Heart right ventricle (tissue), 16 donors: ENCODE data around the gene AAK1. TPM values are rescaled to one million over a fixed set of nuclear protein-coding genes. Genes with fewer than 3 reads are reported as not detected.

Source experiments
- ATAC-seq, 8 donors: fragments of 200-7000 bp; cut with Tn5 transposase; one replicate each; pipeline ENCODE4 v1.9.1; 2020; ENCODE audit warnings: mild to moderate bottlenecking in 8 of 8, moderate library complexity in 8 of 8, moderate number of reproducible peaks in 1 of 8
- DNase-seq, 2 donors: peaks; one replicate each; pipeline ENCODE4 v3.0.0-alpha.2; 2020
- H3K27ac ChIP-seq, 10 donors: fragments of 200-600 bp; sonication (generic) in 2 of 10; one replicate each; pipeline versions ENCODE4 v1.5.0 to v1.8.0; 2020 to 2022; ENCODE audit warnings: mild to moderate bottlenecking in 3 of 10
- H3K27me3 ChIP-seq, 7 donors: fragments of 200-600 bp; one replicate each; pipeline ENCODE4 v1.8.0; 2021 to 2022; ENCODE audit warnings: mild to moderate bottlenecking in 2 of 7
- H3K36me3 ChIP-seq, 9 donors: fragments of 200-600 bp; sonication (generic) in 1 of 9; one replicate each; pipeline versions ENCODE4 v1.5.0 to v1.8.0; 2020 to 2022; ENCODE audit warnings: mild to moderate bottlenecking in 2 of 9
- H3K4me1 ChIP-seq, 9 donors: fragments of 200-600 bp; sonication (generic) in 1 of 9; one replicate each; pipeline versions ENCODE4 v1.5.0 to v1.8.0; 2020 to 2022; ENCODE audit warnings: mild to moderate bottlenecking in 4 of 9
- H3K4me3 ChIP-seq, 10 donors: fragments of 200-600 bp; sonication (generic) in 2 of 10; one replicate each; pipeline versions ENCODE4 v1.5.0 to v1.8.0; 2020 to 2022; ENCODE audit warnings: mild to moderate bottlenecking in 7 of 10, moderate library complexity in 2 of 10
- H3K9me3 ChIP-seq, 11 donors: fragments of 200-600 bp in 10 of 11; sonication (generic) in 2 of 11; one replicate each; pipeline versions ENCODE4 v1.5.0 to v1.8.0; 2013 to 2022; ENCODE audit warnings: mild to moderate bottlenecking in 2 of 11, control low read depth in 1 of 11, moderate library complexity in 1 of 11
- WGBS, 2 donors: extraction: QIAGEN DNeasy Blood & Tissue Kit; methylation state at CpG; one replicate each; pipeline ENCODE4 v1.1.7; 2013; ENCODE audit warnings: inconsistent platforms in 1 of 2; 5-methylcytosine and 5-hydroxymethylcytosine counted together
- intact Hi-C, 10 donors: fragments of 100-400 bp; cut with DNase I; formaldehyde crosslinking; loops; one replicate each; pipeline versions ENCODE4 v1.11.1 to v1.14.2; 2022
- polyA plus RNA-seq, 2 donors: library from polyadenylated mRNA; stranded (reverse); fragments of 200-250 nt; gene quantifications; one replicate each; pipeline ENCODE4 v1.2.3, GENCODE V29; 2013
- total RNA-seq, 10 donors: library from RNA; stranded (reverse); fragmentation: NEBNext Ultra II Directional in 3 of 10; extraction: Animal tissue kit (Norgen Biotek cat#: 25700) in 3 of 10; gene quantifications; one replicate each; pipeline versions ENCODE4 v1.2.1 to v1.2.4, GENCODE V29; 2021 to 2023
- TF ChIP-seq, protein P1 (sequence below), 9 donors: fragments of 200-600 bp; sonication (generic) in 2 of 9; IDR thresholded peaks; one replicate each; pipeline versions ENCODE4 v1.5.0 to v1.8.0; 2021 to 2022; ENCODE audit warnings: antibody characterized with exemption in 9 of 9, mild to moderate bottlenecking in 5 of 9, moderate library complexity in 1 of 9
- donor health status: Arrhythmogenic right ventricular cardiomyopathy.
- donor health status: ischemic (EF 13 %, LVEDD 7.1; RV severe dilation, severe dysfunction).
- donor health status: healthy with polysubstance abuse.
- donor health status: DM: no; HTN: yes; CAD: no.
- donor health status: DM: no; HTN: no; CAD: no.
- donor health status: ischemic (EF 25% LVEDD 6.9; RV normal size, moderate dysfunction).
- donor health status: ischemic (EF 25% LVEDD 5.7; RV mildly dilated, moderate dysfunction).
- donor health status: healthy.
- donor health status: DM: yes; HTN: yes; CAD: no.
- donor health status: Ischemic cardiomyopathy.
- donor health status: ischemic (EF 35%, LVEDD 5.7; RV mildly dilated, moderate dysfunction).
- donor health status: nonischemic (EF 11% LVEDD 7.7; RV severe dilation, severe dysfunction).
- donor health status: DM: yes; HTN: yes; CAD: no.
- donor health status: PGD.
- donor health status: ischemic (EF 29% LVEDD 5.4; RV normal size, mild dysfunction).
- donor health status: nonischemic (EF 23%, LVEDD 6.1; RV moderate dilation, normal function).

Gene AAK1
- total and polyA plus RNA-seq, 12 donors: 10.1 to 148 (median 116) TPM

DNA sequence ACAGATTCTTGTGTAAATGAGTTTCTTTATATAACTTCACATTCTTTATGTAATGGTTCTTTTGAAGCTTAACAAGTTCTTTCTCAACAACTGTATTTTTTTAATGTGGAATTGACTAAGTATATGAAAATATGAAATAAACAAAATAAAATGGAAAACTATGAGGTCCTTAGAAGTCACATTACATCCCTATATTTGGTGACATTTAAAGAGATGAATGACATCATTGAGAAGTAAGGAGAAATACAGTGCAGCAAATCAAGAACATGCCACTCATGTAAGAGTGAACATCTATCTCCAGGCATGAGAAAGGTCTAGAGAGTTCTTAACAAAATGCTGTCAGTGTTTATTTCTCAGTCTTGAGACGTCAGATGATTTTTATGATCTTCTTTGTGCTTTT lies 39.0 kb upstream of the AAK1 start:
- Histone ChIP-seq H3K4me1 (peaks cover 2 to 55% (median 19%) of the 10 kb centered on the region in 9 donors), H3K27me3 (no peaks in the 10 kb centered on the region), H3K4me3 (no peak overlapping the region), H3K36me3 (no peaks in the 10 kb centered on the region), H3K27ac (peak overlapping the region in 6 of 10 donors; percentile 2 to 82 (median 76)), H3K9me3 (no peaks in the 10 kb centered on the region)
- intact Hi-C loops: loop anchor here in 3 of 10 donors (5.0 kb wide), 2 partner anchors 35 to 40 kb away; partner anchors contain the start of gene AAK1 (in 2 of the 3)
- WGBS, 2 donors: 79 to 80% methylated on average over 1 of the region's 1 CpG
- TF ChIP-seq, protein P1, sequence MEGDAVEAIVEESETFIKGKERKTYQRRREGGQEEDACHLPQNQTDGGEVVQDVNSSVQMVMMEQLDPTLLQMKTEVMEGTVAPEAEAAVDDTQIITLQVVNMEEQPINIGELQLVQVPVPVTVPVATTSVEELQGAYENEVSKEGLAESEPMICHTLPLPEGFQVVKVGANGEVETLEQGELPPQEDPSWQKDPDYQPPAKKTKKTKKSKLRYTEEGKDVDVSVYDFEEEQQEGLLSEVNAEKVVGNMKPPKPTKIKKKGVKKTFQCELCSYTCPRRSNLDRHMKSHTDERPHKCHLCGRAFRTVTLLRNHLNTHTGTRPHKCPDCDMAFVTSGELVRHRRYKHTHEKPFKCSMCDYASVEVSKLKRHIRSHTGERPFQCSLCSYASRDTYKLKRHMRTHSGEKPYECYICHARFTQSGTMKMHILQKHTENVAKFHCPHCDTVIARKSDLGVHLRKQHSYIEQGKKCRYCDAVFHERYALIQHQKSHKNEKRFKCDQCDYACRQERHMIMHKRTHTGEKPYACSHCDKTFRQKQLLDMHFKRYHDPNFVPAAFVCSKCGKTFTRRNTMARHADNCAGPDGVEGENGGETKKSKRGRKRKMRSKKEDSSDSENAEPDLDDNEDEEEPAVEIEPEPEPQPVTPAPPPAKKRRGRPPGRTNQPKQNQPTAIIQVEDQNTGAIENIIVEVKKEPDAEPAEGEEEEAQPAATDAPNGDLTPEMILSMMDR (IDR thresholded peaks at IDR 0.05): no peak
- ATAC-seq (no peak), DNase-seq (no peak)

DNA sequence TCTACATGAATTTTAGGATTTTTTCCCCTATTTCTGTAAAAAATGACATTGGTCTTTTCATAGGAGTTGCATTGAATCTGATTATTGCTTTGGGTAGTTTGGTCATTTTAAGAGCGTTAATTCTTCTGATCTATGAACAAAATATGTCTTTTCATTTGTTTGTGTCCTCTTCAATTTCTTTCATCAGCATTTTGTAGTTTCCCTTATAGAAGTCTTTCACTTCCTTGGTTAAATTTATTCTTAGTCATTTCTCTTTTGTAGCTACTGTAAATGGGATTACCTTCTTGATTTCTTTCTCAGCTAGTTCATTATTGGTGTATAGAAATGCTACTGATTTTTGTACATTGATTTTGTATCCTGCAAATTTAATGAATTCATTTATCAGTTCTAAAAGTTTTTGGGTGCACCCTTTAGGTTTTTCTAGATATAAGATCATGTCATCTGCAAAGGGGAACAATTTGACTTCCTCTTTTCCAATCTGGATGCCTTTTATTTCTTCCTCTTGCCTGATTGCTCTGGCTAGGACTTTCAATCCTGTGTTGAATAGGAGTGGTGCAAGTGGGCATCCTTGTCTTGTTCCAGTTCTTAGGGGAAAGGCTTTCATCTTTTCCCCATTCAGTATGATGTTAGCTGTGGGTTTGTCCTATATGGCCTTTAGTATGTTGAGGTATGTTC lies 36.6 kb upstream of the AAK1 start:
- TF ChIP-seq, protein P1 (IDR thresholded peaks at IDR 0.05): no peak
- no peaks in the 10 kb centered on the region for H3K9me3 ChIP-seq
- peak overlapping the region in 3 of 10 donors; percentile 3 to 19 (median 11) for H3K4me3 ChIP-seq
- 91 to 100% methylated on average over 1 of the region's 1 CpG for WGBS, 2 donors
- H3K27me3 ChIP-seq: no peaks in the 10 kb centered on the region
- intact Hi-C loops: loop anchor here in 3 of 10 donors (5.0 kb wide), 2 partner anchors 33 to 38 kb away; partner anchors contain the start of gene AAK1 (in 2 of the 3)
- peak overlapping the region in 1 of 10 donors; percentile 56 for H3K27ac ChIP-seq
- peaks cover 2 to 55% (median 25%) of the 10 kb centered on the region in 9 donors for H3K4me1 ChIP-seq
- ATAC-seq (no peak), DNase-seq (no peak)
- H3K36me3 ChIP-seq: no peaks in the 10 kb centered on the region

GRCh38 chr2:69677914-69678313 lies 34.4 kb upstream of the AAK1 start:
- WGBS, 2 donors: 95 to 97% methylated on average over 5 of the region's 5 CpGs
- DNase-seq (no peak), ATAC-seq (no peak)
- Histone ChIP-seq H3K36me3 (no peaks in the 10 kb centered on the region), H3K27ac (no peak overlapping the region), H3K9me3 (peaks cover 0 to 4% (median 0%) of the 10 kb centered on the region in 11 donors), H3K27me3 (no peaks in the 10 kb centered on the region), H3K4me1 (peaks cover 0 to 41% (median 9%) of the 10 kb centered on the region in 9 donors), H3K4me3 (no peak overlapping the region)
- intact Hi-C loops: loop anchor here in 1 of 10 donors (5.0 kb wide), 1 partner anchor 36 kb away; the partner anchor contains the start of gene AAK1
- TF ChIP-seq, protein P1 (IDR thresholded peaks at IDR 0.05): no peak

GRCh38 chr2:69676146-69676545 lies 32.6 kb upstream of the AAK1 start:
- DNase-seq: no peak
- Histone ChIP-seq H3K27me3 (no peaks in the 10 kb centered on the region), H3K27ac (no peak overlapping the region), H3K36me3 (no peaks in the 10 kb centered on the region), H3K4me1 (peaks cover 0 to 31% (median 0%) of the 10 kb centered on the region in 9 donors), H3K9me3 (peaks cover 0 to 19% (median 0%) of the 10 kb centered on the region in 11 donors), H3K4me3 (no peak overlapping the region)
- intact Hi-C loops: loop anchor here in 1 of 10 donors (5.0 kb wide), 1 partner anchor 34 kb away; the partner anchor contains the start of gene AAK1
- no peak for ATAC-seq
- TF ChIP-seq, protein P1 (IDR thresholded peaks at IDR 0.05): no peak
- 97 to 100% methylated on average over 1 of the region's 1 CpG for WGBS, 2 donors
